Uterus (tissue), 2 donors: Measurements from ENCODE around the gene SGMS1.

Experiments used
- POLR2A ChIP-seq, 2 donors: fragments of 450-650 bp; IDR thresholded peaks; one replicate each; pipeline ENCODE4 v1.6.1; 2016; ENCODE audit warnings: antibody characterized with exemption in 2 of 2, mild to moderate bottlenecking in 1 of 2, moderate library complexity in 1 of 2
- TF ChIP-seq, protein P1 (sequence below), 4 experiments: fragments of 200-600 bp in 2 of 4; fragments of 450-650 bp in 2 of 4; sonication (generic) in 2 of 4; IDR thresholded peaks; one replicate each; pipeline ENCODE4 v1.5.1; 2016 to 2019; ENCODE audit warnings: antibody characterized with exemption in 4 of 4, mild to moderate bottlenecking in 2 of 4, moderate library complexity in 1 of 4

DNA sequence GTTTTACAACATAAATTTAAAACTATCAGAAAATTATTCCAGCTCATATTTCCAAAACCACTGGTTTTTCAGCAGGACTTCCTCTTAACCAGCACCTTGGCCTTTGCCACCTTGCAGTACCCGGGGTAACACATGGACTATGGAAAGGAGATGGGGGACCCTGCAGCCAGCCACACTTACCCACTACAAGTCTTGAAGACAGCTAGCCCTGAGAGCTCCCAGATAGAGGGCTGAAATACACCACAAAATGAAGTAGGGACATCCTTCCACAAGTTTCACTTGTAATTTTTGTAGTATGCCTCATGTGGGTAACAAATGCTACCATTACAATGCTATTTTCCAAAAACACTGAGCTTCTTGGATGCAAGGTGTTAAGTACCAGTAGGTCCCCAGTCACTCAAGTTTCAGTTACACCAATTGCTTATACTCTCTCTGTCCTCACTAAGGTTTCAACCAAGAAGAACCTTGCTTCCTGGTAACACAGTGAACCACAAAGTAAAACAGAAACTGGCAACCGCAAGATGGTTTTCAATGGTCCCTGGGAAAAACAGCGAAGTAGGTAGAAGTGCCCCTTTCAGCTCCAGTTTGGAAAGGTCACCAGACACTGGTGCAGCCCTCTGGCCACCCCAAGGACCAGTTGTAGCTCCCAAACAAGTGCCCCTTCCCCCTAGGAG is 110.9 kb downstream of the SGMS1 start:
- TF ChIP-seq, protein P1, sequence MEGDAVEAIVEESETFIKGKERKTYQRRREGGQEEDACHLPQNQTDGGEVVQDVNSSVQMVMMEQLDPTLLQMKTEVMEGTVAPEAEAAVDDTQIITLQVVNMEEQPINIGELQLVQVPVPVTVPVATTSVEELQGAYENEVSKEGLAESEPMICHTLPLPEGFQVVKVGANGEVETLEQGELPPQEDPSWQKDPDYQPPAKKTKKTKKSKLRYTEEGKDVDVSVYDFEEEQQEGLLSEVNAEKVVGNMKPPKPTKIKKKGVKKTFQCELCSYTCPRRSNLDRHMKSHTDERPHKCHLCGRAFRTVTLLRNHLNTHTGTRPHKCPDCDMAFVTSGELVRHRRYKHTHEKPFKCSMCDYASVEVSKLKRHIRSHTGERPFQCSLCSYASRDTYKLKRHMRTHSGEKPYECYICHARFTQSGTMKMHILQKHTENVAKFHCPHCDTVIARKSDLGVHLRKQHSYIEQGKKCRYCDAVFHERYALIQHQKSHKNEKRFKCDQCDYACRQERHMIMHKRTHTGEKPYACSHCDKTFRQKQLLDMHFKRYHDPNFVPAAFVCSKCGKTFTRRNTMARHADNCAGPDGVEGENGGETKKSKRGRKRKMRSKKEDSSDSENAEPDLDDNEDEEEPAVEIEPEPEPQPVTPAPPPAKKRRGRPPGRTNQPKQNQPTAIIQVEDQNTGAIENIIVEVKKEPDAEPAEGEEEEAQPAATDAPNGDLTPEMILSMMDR (IDR thresholded peaks at IDR 0.05) = no peak
- no peak for TF ChIP-seq POLR2A (IDR thresholded peaks at IDR 0.05)
